Tibial artery (tissue), 4 donors: ENCODE measurements around the gene IRF2BP2.
A peak's percentile ranks its signal among the peaks of the same experiment; 100 is the strongest.

Experiments
- DNase-seq, 2 donors: peaks; one replicate each; pipeline ENCODE4 v3.0.0-alpha.2; 2019
- H3K27ac ChIP-seq, 2 donors: fragments of 200-600 bp; sonication (generic) in 1 of 2; 1 replicate in 1 of 2; 2 replicates in 1 of 2; pipeline ENCODE4 v1.5.1; 2018 to 2019; ENCODE audit warnings: mild to moderate bottlenecking in 1 of 2
- H3K27me3 ChIP-seq, 2 donors: fragments of 200-600 bp; sonication (generic) in 1 of 2; one replicate each; pipeline versions ENCODE4 v1.5.1 to v1.6.0; 2016 to 2019
- H3K36me3 ChIP-seq, 3 donors: fragments of 200-600 bp; sonication (generic) in 2 of 3; one replicate each; pipeline ENCODE4 v1.5.1; 2016 to 2019; ENCODE audit warnings: mild to moderate bottlenecking in 2 of 3
- H3K4me1 ChIP-seq, 4 donors: fragments of 200-600 bp; sonication (generic) in 2 of 4; 1 replicate in 3 of 4; 2 replicates in 1 of 4; pipeline ENCODE4 v1.5.1; 2016 to 2019
- H3K4me3 ChIP-seq, 2 donors: fragments of 200-600 bp; sonication (generic) in 1 of 2; 1 replicate in 1 of 2; 2 replicates in 1 of 2; pipeline ENCODE4 v1.5.1; 2018 to 2019; ENCODE audit warnings: mild to moderate bottlenecking in 2 of 2
- H3K9me3 ChIP-seq, 3 donors: fragments of 200-600 bp; sonication (generic) in 1 of 3; one replicate each; pipeline ENCODE4 v1.5.1; 2016 to 2019
- CTCF ChIP-seq, 2 experiments: fragments of 200-600 bp in 1 of 2; fragments of 450-650 bp in 1 of 2; IDR thresholded peaks; one replicate each; pipeline ENCODE4 v1.5.1; 2017 to 2019; ENCODE audit warnings: antibody characterized with exemption in 2 of 2, mild to moderate bottlenecking in 1 of 2, moderate library complexity in 1 of 2
- intact Hi-C: fragments of 100-400 bp; cut with DNase I; formaldehyde crosslinking; loops from one replicate; pipeline ENCODE4 v1.15.0; 2023; ENCODE audit warnings: low total_unique reads

Gene IRF2BP2

DNA sequence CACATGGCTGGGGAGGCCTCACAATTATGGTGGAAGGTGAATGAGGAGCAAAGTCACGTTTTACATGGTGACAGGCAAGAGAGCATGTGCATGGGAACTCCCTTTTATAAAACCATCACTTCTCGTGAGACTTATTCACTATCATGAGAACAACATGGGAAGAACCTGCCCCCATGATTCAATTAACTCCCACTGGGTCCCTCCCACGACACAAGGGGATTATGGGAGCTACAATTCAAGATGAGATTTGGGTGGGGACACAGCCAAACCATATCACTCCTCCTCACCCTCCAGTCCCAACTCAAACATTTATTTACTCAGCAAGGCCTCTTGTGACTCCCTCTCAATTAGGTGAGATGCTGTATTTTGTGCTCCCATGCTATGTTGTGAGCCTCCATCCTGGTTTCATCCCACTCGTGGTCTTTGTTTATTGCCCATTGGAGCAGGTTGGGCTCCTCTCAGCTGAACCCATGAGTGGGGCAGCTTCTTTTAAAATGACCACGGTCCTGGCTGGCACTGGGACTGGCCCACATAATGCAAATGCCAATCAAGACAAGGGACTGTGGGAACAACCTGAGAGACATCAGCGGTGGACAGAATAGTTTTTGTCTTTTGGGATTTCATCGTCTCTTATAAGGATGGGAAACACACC, 28.8 kb downstream of the IRF2BP2 start:
- intact Hi-C loops: loop anchor here (5.0 kb wide), 1 partner anchor 34 kb away; no protein-coding TSS in a partner anchor
- H3K27ac ChIP-seq: peak overlapping the region; percentile 86 to 89

DNA sequence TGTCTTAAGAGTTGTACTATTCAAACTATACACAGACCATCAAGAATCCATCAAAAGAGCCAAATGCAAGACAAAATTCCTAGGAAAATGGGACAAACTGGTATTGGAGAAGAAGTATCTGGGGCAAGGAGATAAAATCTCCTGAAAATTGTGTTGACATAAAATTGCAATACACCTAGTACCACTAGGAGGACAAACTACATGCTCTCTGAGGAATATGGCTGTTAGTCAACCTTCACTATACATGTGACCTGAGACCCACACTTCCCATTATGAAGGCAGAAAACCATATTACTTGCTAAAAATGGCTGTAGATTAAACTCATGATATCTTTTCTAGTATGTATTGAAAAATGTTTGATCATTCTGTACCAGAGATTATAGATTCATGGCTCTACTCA, 30.0 kb downstream of the IRF2BP2 start:
- peak; percentile 14 to 17 for TF ChIP-seq CTCF (IDR thresholded peaks at IDR 0.05)
- intact Hi-C loops: loop anchor here (5.0 kb wide), 1 partner anchor 33 kb away; no protein-coding TSS in a partner anchor
- H3K27ac ChIP-seq: no peak overlapping the region

More for the DNA sequence above, 28.8 kb downstream of the IRF2BP2 start:
- Histone ChIP-seq H3K36me3 (no peaks in the 10 kb centered on the region), H3K27me3 (no peaks in the 10 kb centered on the region), H3K4me1 (peaks cover 6 to 51% (median 42%) of the 10 kb centered on the region in 4 donors), H3K9me3 (no peaks in the 10 kb centered on the region), H3K4me3 (no peak overlapping the region)
- TF ChIP-seq CTCF (IDR thresholded peaks at IDR 0.05): no peak
- DNase-seq: no peak

GRCh38 chr1:234578735-234579134, 31.2 kb downstream of the IRF2BP2 start:
- Histone ChIP-seq H3K4me1 (peaks cover 0 to 27% (median 20%) of the 10 kb centered on the region in 4 donors), H3K36me3 (no peaks in the 10 kb centered on the region), H3K27ac (no peak overlapping the region), H3K27me3 (no peaks in the 10 kb centered on the region), H3K4me3 (no peak overlapping the region), H3K9me3 (no peaks in the 10 kb centered on the region)
- no peak for DNase-seq
- TF ChIP-seq CTCF (IDR thresholded peaks at IDR 0.05): no peak
- intact Hi-C loops: no loop called here

More for the DNA sequence above, 30.0 kb downstream of the IRF2BP2 start:
- H3K4me1 ChIP-seq: peaks cover 6 to 39% (median 30%) of the 10 kb centered on the region in 4 donors
- H3K27me3 ChIP-seq: no peaks in the 10 kb centered on the region
- no peaks in the 10 kb centered on the region for H3K9me3 ChIP-seq
- no peak for DNase-seq
- H3K36me3 ChIP-seq: no peaks in the 10 kb centered on the region
- H3K4me3 ChIP-seq: no peak overlapping the region

DNA sequence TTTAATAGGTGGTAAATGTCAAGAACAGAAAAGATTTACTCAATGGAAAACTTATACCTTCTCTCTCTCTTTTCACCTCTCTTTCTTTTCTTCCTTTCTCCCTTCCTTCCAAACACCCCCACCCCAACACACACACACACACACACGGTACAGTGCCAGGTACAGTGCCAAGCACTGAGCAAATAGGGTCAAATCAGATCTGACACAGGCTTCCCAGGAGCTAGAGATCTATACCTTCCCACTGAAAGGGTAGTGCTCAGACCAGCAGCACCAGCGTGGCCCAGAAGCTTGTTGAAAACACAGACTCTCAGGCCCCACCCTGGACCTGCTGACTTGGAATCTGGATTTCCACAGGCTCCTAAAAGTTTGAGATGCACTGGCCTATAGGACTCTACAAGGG, 31.9 kb downstream of the IRF2BP2 start:
- no peaks in the 10 kb centered on the region for H3K36me3 ChIP-seq
- no peak for DNase-seq
- no peaks in the 10 kb centered on the region for H3K27me3 ChIP-seq
- intact Hi-C loops: no loop called here
- no peak overlapping the region for H3K4me3 ChIP-seq
- no peaks in the 10 kb centered on the region for H3K9me3 ChIP-seq
- no peak overlapping the region for H3K27ac ChIP-seq
- peaks cover 0 to 20% (median 14%) of the 10 kb centered on the region in 4 donors for H3K4me1 ChIP-seq
- TF ChIP-seq CTCF (IDR thresholded peaks at IDR 0.05): no peak

- H3K4me3 ChIP-seq: no peak overlapping the region
- no peak overlapping the region for H3K27ac ChIP-seq
- intact Hi-C loops: no loop called here
- peak; percentile 48 to 62 for DNase-seq
- H3K27me3 ChIP-seq: no peaks in the 10 kb centered on the region
- no peaks in the 10 kb centered on the region for H3K36me3 ChIP-seq
- no peak for TF ChIP-seq CTCF (IDR thresholded peaks at IDR 0.05)
- H3K9me3 ChIP-seq: no peaks in the 10 kb centered on the region
- peaks cover 0 to 5% (median 0%) of the 10 kb centered on the region in 4 donors for H3K4me1 ChIP-seq
These were observed 36.2 kb downstream of the IRF2BP2 start for GRCh38 chr1:234573711-234574299.
